K562 (cell line): ENCODE results near the gene LRRC3C.

ENCODE experiments used
- CTCF ChIP-seq, 3 experiments: IDR thresholded peaks in 2 of 3; conservative IDR thresholded peaks in 1 of 3; 2 replicates each; pipeline ENCODE4 v1.5.1; 2011 to 2012; ENCODE audit warnings: low read length in 3 of 3, mild to moderate bottlenecking in 3 of 3, control low read depth in 2 of 3, improper control_type of control experiment in 1 of 3, inconsistent platforms in 1 of 3, low read depth in 1 of 3, mixed read lengths in 1 of 3, moderate library complexity in 1 of 3; ENCODE audit not compliant: insufficient read depth in 2 of 3
- EZH2 ChIP-seq: IDR thresholded peaks from 2 replicates; pipeline ENCODE4 v1.6.1; 2012; ENCODE audit warnings: low read depth, mild to moderate bottlenecking, inconsistent platforms, low read length, borderline replicate concordance
- KLF13 ChIP-seq: fragments of 450-650 bp; IDR thresholded peaks from 2 replicates; pipeline ENCODE4 v1.6.1; 2016; ENCODE audit warnings: missing genetic modification characterization, low read depth, mild to moderate bottlenecking, missing compliant biosample characterization, moderate library complexity, borderline replicate concordance
- POLR2A ChIP-seq: fragments of 450-650 bp; conservative IDR thresholded peaks from 2 replicates; pipeline ENCODE4 v1.6.1; 2016
- TAF1 ChIP-seq: IDR thresholded peaks from 2 replicates; pipeline ENCODE4 v1.6.1; 2011; ENCODE audit warnings: mild to moderate bottlenecking, low read length, moderate library complexity; ENCODE audit not compliant: insufficient read depth, control insufficient read depth, severe bottlenecking; ENCODE audit errors: extremely low read depth
- ZNF133 ChIP-seq: fragments of 250-450 bp; sonication (Bioruptor Pico); IDR thresholded peaks from 2 replicates; pipeline ENCODE4 v1.4.0; 2020; ENCODE audit warnings: mild to moderate bottlenecking
- ZNF140 ChIP-seq: fragments of 250-450 bp; sonication (Bioruptor Pico); IDR thresholded peaks from 2 replicates; pipeline ENCODE4 v1.8.0; 2021; ENCODE audit warnings: moderate library complexity, mild to moderate bottlenecking, inconsistent platforms

GRCh38 chr17:39939106-39939505 is 11.6 kb downstream of the LRRC3C start:
- TF ChIP-seq CTCF (IDR thresholded peaks at IDR 0.05 in 2 of 3, conservative IDR thresholded peaks at IDR 0.05 in 1 of 3; ENCODE audit: insufficient read depth in 2 of 3, low read depth in 1 of 3, low read length in 3 of 3) (no peak), EZH2 (no peak), POLR2A (no peak), ZNF133 (CRISPR knock-in tag) (no peak), KLF13 (no peak), ZNF140 (CRISPR knock-in tag) (no peak), TAF1 (no peak)
